Glutamatergic neuron (in vitro differentiated cells): ENCODE measurements around the gene FGF9. TPM values are rescaled to one million over a fixed set of nuclear protein-coding genes. Genes with fewer than 3 reads are reported as not detected.

ENCODE experiments used
- DNase-seq: peaks from one replicate; pipeline ENCODE4 v3.0.0; 2022
- H3K27ac Mint-ChIP-seq: one replicate; pipeline ENCODE4 v1.8.0; 2020; ENCODE audit warnings: mild to moderate bottlenecking, mixed read lengths, inconsistent platforms; ENCODE audit not compliant: unreplicated experiment
- H3K27me3 Mint-ChIP-seq: one replicate; pipeline ENCODE4 v1.8.0; 2020; ENCODE audit warnings: mild to moderate bottlenecking, moderate library complexity, mixed read lengths, inconsistent platforms; ENCODE audit not compliant: unreplicated experiment
- H3K36me3 Mint-ChIP-seq: one replicate; pipeline ENCODE4 v1.8.0; 2020; ENCODE audit warnings: mild to moderate bottlenecking, mixed read lengths, inconsistent platforms; ENCODE audit not compliant: unreplicated experiment
- H3K4me1 Mint-ChIP-seq: one replicate; pipeline ENCODE4 v1.8.0; 2020; ENCODE audit warnings: mild to moderate bottlenecking, low read depth, mixed read lengths, inconsistent platforms; ENCODE audit not compliant: unreplicated experiment
- H3K4me3 Mint-ChIP-seq: one replicate; pipeline ENCODE4 v1.8.0; 2020; ENCODE audit warnings: mild to moderate bottlenecking, mixed read lengths, inconsistent platforms; ENCODE audit not compliant: unreplicated experiment
- H3K9me3 Mint-ChIP-seq: one replicate; pipeline ENCODE4 v1.8.0; 2020; ENCODE audit warnings: mild to moderate bottlenecking, moderate library complexity, mixed read lengths, inconsistent platforms; ENCODE audit not compliant: unreplicated experiment
- CTCF ChIP-seq: fragments of 200-600 bp; sonication (generic); IDR thresholded peaks from one replicate; pipeline ENCODE4 v1.5.0; 2021; ENCODE audit not compliant: partially characterized antibody, unreplicated experiment
- total RNA-seq: library from RNA; stranded (reverse); fragmentation: NEBNext Ultra II Directional; extraction: Animal tissue kit (Norgen Biotek cat#: 25700); gene quantifications from one replicate; pipeline ENCODE4 v1.2.1, GENCODE V29; 2021; ENCODE audit not compliant: unreplicated experiment

FGF9 gene
- total RNA-seq, 1 donor from 2014 or later: 19.5 TPM

GRCh38 chr13:21691928-21692327 is 21.1 kb downstream of the FGF9 start:
- Mint-ChIP-seq H3K27me3 (no peaks in the 10 kb centered on the region), H3K4me3 (no peak overlapping the region), H3K36me3 (no peaks in the 10 kb centered on the region), H3K4me1 (peaks cover 6% of the 10 kb centered on the region), H3K9me3 (no peaks in the 10 kb centered on the region), H3K27ac (no peak overlapping the region)
- no peak for TF ChIP-seq CTCF
- DNase-seq: no peak

GRCh38 chr13:21694831-21695230 is 24.0 kb downstream of the FGF9 start:
- Mint-ChIP-seq H3K27me3 (no peaks in the 10 kb centered on the region), H3K36me3 (no peaks in the 10 kb centered on the region), H3K27ac (no peak overlapping the region), H3K4me3 (no peak overlapping the region), H3K4me1 (peaks cover 14% of the 10 kb centered on the region), H3K9me3 (no peaks in the 10 kb centered on the region)
- no peak for TF ChIP-seq CTCF
- no peak for DNase-seq

- no peak for TF ChIP-seq CTCF
- Mint-ChIP-seq H3K4me1 (peaks cover 15% of the 10 kb centered on the region), H3K27ac (no peak overlapping the region), H3K27me3 (no peaks in the 10 kb centered on the region), H3K9me3 (no peaks in the 10 kb centered on the region), H3K36me3 (no peaks in the 10 kb centered on the region), H3K4me3 (no peak overlapping the region)
- no peak for DNase-seq
Measured at GRCh38 chr13:21695546-21695945, 24.7 kb downstream of the FGF9 start.

- DNase-seq: no peak
- Mint-ChIP-seq H3K36me3 (no peaks in the 10 kb centered on the region), H3K9me3 (no peaks in the 10 kb centered on the region), H3K27me3 (no peaks in the 10 kb centered on the region), H3K4me1 (peaks cover 18% of the 10 kb centered on the region), H3K4me3 (no peak overlapping the region), H3K27ac (no peak overlapping the region)
- TF ChIP-seq CTCF: no peak
Measured at GRCh38 chr13:21696865-21697448, 26.1 kb downstream of the FGF9 start.

GRCh38 chr13:21698817-21699679 is 28.2 kb downstream of the FGF9 start:
- Mint-ChIP-seq H3K9me3 (no peaks in the 10 kb centered on the region), H3K36me3 (no peaks in the 10 kb centered on the region), H3K4me3 (no peak overlapping the region), H3K27ac (no peak overlapping the region), H3K27me3 (no peaks in the 10 kb centered on the region), H3K4me1 (peaks cover 14% of the 10 kb centered on the region)
- TF ChIP-seq CTCF: no peak
- DNase-seq: no peak
